GM19035 (cell line): ENCODE measurements around the gene CNKSR3.

Source experiments
- ATAC-seq: cut with Tn5 transposase; IDR thresholded peaks from one replicate; pipeline ENCODE4 v1.9.1; 2021; ENCODE audit not compliant: unreplicated experiment

Gene CNKSR3

DNA sequence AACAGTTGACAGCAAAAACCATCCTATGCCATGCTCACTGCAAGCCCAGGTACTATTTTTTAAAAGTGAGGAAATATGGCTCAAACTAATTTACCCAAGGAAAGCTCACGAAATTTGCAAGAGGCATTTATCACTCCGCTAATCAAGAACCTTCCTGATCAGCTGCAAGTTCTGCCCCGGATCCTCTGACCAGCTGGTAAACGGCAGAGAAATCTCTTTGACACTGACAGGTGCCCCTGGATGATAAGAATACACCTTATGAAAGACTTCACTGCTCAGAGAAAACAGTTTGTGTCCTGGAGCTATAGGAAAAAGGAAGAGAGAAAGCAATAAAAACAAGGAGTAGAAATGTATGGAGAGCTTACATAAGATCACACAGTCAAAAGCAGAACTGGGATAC lies 6.4 kb downstream of the CNKSR3 start:
- no peak for ATAC-seq

DNA sequence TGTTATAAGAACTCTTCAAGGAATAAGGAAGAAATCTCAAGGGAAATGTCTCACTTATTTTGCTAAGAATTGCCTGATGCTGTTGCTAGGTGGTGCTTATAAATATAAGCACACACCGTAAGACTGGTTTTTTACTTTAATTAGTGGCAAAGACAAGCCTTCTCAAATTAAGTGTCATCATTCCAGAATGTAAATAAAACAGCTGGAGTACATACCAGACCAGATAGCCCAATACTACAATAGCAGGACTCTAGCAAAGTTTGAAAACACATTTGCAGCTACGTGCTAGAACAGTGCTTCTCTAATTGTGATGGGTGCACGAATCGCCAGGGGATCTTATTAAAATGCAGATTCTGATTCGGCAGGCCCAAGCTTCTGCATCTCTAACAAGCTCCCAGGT lies 6.8 kb downstream of the CNKSR3 start:
- no peak for ATAC-seq

DNA sequence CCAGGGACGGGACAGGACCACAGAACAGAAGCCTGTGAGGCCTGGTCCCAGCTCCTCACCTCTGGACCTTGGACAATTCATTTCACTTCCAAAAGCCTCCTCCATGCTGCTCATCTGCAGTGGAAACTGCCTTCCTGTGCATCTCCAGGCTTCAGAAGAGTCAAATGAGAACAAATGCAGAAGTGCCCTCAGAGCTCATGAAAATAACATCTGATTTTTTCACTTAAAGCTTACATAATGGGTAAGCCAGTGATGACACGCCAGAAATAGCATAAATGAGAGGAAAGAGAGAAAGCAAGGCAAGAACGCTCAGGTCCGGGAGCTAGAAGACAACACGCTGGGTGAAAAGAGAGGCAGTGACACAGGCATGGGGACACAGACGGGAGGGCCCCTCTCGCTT lies 7.9 kb downstream of the CNKSR3 start:
- ATAC-seq: no peak

DNA sequence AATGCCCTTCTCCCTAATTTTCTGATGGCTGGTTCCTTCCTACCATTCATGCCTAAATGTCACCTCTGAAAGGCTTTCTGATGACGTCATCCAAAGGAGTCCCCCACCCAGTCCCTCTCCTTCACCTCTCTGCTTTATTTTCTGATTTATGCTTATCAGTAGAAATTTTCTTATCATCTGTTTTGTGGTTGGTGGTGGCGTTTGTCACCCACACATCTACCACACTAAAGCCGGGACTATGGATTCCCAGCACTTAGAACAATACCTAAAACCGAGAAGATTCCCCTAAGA lies 9.0 kb downstream of the CNKSR3 start:
- no peak for ATAC-seq

DNA sequence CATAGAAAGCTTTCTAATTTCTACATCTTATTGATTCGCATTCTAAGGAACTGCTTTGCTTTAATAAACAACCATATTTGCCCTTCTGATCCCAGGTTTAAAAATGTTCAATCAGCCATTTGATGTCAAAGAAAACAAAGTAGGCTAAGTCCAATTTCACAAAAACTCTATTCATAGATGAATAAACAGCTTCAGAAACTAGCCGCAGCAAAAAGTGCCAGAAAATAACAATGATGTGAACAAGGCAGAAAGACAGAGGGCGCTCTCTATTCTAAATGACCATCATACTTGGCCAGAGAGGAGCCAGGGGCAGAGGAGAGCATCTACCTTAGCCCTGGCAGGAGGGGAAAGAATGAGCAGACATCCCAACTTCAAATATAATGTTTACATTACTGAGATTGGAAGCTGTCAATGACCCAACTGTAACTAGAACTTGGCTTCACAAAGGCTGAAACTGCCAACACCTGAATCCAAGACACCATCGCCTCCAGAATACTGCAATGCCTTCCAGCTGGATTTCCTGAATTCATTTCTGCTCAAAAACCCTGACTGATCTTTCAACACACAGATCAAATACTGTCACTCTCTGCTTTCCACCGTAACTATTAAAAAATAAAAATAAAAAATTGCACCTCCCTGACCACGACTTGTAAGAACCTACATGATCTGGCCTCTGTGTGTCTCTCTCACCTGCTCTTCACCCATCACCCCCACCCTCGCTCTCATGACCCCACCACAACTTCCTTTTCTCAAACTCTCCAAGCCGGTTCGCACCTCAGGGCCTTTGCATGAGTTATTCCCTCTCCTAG lies 9.5 kb downstream of the CNKSR3 start:
- ATAC-seq: no peak

DNA sequence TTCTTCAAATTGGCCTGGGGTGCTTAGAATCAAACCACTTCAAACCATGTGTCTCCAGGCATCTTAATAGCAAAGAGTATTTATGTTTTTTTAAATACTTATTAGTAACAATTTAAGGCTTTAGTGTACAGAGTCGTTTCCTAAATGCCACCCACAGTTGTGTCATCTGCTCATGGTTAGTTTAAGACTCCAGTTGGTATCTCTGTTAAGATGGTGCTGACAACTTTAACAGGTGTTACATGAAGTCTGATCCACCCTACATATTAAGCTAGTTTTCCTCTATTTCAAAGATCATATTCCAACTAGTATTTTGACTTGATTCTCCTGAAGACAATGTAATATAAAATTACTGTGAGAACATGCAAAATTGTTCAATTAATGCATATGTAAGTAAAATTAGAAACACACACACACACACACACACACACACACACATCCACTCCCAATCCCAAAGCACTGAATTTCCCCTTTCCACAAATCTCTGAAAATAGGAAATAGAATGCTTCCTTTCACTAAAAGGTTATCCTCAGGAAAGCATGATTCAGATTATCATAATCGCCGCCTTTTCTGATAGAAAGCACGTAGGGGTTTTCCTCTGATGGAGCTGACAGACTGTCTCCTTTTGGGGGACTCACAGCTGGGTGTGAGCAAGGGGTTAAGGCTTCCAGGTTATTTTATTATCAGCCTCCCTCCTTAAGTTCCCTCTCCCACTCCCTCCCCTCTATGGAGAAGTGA lies 10.5 kb downstream of the CNKSR3 start:
- ATAC-seq: no peak

DNA sequence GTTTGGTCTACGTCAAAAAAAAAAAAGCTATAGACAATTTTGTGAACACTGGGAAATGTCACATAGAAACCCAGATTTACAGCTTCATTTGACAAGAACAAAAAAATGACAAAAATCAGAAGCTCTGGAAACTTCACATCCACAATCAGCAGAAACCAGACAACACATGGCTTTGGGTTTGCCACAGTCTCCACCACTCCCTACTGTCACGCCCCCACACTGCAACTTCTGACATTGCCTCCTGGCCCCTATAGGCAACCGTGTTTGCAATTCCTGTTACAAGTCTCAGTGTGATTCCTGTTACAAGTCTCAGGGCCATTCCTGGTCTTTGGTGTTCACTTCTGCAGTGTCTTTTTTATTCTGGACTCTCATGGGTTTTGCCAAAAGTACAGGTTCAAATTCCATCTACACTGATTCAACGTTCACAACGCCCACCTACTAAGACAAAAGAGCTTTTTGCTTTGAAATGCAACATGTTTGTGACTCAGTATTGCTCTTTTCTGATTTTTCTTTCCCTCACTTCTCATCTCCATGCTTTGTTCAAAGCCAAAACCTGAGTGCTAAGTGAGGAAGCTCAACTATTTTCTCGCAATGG lies 12.0 kb downstream of the CNKSR3 start:
- no peak for ATAC-seq

DNA sequence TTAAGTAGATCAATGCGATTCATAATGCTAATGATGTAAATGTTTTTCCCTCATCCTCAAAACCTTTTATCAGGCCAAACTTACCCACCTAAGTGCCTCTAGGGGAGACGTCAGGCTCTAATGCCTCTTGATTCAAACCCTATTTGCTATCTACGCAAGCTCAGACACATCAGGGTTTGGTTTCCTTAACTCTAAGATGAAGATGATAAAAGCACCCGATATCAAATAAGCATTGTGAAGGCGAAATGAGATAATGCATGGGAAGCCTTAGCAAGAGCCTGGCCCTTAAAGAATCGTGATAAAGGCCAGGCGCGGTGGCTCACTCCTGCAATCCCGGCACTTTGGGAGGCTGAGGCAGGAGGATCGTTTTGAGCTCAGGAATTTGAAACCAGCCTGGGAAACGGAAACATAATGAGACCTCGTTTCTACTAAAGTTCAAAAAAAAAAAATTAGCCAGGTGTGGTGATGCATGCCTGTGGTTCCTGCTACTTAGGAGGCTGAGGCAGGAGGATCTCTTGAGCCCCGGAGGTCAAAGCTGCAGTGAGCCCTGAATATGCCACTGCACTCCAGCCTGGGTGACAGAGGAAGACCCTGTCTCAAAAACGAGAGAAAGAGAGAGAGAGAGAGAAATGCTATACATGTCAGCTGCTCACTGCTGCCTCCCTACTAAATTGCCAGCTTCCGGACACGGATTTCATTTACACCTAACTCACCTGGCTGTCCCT lies 13.5 kb downstream of the CNKSR3 start:
- no peak for ATAC-seq

DNA sequence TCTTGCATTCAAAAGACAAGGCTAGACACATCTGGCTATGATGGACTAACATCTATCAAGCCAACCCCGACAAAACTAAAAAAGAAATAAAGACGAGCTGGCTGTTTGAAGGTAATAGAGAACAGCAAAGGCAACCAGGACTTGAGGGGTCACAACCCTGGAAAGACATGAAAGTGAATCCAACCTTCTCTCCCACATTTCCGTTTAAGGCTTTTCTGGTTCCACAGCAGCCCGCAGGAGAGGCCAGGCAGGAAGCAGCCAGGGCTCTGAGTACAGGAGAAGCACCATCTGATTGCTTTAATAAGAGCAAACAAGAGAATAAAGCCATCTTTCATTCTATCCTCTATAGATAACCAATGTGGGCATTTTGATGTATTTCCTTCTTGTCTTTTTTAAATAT lies 14.3 kb downstream of the CNKSR3 start:
- ATAC-seq: no peak

DNA sequence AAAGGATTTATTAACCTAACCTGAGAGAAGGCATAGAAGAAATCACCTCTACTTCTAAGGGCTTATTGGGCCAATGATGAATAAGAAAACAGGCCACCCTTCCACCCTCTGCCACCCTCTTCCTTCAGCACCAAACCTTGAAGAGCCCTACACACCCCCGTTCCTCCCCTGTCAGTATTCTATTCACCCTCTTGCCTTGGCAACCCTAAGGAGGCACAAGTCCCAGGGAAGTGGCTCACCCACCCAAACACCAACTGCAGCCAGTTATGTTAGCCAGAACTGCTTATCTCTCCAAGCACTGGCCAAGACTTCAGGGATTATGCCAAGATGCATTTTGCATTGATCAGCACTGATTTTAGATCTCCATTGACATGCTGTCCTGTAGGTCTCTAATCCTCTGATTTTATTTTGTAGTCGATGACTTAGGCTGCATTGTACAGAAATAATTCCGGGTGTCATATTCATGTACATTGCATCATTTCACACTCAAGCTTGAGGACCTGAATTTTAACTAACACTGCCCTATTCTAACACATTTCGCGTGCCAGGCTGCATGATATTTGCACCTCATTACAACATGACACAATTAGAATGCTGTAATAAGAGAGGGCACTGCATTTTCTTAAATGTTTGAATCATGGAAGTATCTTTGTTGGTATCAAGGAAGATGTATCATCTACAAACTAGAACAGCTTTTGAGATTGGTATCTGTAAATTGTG lies 15.7 kb downstream of the CNKSR3 start:
- ATAC-seq: no peak

DNA sequence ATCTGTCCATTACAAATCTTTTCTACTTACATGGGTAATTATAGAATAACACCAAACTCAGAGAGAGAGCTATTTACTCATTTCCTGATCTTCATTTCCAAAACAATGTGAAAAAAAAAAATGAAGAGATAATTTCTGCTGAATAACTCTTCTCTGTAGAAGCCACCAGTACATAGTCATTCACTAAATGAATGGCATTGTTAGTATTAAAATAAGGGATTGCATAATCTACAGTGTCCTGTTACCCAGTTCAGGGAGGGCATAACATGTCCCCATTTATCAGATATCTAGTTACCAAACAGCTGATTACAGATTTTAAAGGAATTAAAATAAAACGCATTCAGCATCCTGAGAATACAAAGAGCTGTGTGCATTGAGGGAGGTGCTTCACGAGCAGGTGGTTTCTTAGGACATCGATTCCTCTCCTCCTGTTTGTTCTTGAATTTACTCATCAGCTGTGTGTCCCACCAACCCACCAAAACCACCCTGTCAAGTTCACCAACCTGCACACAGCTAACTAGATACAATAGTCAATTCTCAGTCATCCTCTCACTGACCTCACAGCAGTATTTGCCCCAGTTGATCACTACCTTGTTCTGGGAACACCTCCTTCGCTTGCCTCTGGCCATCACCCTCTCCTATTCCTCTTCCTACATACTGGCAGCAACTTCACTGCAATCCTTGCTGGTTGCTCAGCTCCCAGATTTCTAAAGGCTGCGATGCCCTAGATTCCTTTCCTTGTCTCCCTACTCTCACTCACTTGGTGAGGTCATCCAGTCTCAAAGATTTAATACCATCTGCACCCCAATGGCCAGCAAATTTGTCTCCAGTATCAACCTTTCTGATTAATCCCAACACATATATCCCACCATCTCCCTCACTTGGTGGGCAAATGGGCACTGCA lies 18.7 kb downstream of the CNKSR3 start:
- ATAC-seq: no peak

DNA sequence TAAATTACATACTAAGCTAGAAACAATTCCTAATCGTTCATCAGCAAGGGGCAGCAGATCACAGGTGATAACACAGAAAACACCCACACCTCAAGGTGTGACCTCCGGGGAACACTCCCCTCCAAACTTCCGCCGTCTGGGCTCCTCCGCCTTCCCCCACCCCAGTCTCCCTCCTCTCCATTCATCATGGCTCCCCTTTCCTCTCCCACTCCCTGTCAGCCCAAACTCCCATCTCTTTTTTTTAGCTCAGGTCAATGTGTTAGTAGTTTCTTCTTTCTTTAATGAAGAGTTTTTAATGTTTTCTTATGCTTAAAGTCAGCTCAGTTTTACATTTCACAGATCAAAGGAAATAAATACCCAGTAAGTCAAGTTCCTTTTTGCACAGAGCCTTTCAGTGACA lies 20.7 kb downstream of the CNKSR3 start:
- no peak for ATAC-seq

DNA sequence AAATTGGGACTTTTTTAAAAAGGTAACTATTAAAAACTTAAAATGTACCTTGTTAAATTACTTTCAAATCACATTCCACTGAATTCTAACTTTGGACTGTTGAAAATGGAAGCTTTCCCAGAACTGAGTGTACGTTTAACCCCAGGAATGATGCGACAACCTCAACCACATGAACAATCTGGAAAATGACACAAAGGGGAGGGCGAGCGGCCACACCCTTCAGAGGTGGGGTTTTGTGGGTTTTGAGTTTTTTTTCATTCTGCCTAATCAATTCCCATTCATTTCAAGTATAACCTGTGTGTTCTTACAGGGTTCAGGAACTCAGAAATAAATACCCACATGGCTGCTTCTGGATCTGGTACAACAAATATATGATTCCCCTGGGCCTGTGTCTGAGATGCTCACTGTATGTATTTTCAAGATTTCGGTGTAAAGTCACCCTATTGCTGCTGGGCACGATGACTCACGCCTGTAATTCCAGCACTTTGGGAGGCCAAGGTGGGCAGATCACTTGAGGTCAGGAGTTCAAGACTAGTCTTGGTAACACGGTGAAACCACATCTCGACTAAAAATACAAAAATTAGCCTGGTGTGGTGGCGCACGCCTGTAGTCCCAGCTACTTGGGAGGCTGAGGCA lies 21.6 kb downstream of the CNKSR3 start:
- no peak for ATAC-seq

DNA sequence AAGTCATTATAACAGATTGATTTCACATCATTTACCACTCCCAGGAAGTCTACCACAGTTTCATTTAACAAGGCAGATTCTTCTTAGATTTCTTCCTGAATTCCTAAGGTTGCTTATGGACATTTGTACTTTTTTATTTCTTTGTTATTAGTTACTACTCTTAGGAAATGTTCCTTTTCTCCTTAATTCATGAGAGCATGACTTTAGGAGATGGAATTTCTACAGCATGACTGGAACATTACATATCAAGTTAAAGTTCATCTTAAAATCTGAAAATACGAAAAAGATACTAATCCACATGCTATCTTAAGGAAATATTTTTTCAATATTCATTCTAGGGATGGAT lies 22.3 kb downstream of the CNKSR3 start:
- ATAC-seq: no peak

DNA sequence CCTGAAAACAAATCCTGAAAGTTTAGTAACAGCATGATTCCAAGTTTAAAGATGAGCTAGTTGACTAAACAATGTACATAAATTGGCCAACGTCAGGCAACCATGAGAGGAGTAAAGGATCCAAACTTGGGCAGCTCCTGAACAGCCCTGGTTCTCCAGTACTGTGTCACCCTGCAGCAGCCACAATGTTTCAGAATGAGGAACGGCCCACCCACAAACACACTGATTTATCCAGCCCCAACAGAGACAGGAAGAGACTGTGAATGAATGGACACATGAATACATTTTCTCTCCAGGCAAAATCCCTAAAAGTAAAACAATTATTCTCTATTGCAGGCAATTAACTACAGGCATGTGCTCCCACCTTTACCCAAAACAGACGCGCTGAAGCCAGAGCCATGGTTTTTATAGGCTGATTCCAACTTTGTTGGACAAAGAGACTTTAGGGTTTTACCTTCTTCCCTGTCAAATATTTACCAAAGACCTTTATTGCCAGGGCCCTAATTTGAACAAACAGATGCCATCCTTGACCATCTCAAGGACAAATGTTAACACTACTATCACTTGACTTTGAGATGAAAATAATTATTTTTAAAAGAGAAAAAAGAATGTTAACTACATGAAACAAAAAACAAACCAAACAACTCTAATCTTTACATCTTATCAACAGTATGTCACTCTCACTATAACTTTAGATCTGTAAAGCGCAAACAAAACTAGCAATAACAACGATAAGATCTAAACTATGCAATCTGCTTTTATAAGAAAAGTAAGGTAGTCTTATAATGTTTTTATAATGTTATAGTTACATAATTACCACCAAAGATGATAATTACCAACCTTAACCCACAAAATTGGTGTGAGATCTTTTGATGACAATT lies 22.9 kb downstream of the CNKSR3 start:
- no peak for ATAC-seq

DNA sequence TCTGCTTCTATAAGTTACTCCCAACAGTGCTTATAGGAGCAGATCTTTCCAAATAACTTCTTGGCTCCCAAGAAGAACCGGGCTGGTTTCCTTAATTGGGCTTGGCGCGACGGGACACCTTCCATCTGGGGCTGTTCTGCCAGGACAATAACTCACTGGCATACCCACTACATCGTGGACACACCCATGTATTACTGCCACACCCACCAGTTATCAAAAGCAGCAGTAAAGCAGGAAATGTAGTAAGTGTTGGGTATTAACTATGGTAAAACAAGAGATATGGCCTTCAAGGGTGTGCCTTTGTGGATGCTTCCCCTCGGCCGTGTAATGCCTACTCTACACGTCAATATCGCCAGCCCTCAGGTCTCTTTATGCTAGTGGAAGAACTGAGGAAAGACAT lies 24.7 kb downstream of the CNKSR3 start:
- no peak for ATAC-seq

DNA sequence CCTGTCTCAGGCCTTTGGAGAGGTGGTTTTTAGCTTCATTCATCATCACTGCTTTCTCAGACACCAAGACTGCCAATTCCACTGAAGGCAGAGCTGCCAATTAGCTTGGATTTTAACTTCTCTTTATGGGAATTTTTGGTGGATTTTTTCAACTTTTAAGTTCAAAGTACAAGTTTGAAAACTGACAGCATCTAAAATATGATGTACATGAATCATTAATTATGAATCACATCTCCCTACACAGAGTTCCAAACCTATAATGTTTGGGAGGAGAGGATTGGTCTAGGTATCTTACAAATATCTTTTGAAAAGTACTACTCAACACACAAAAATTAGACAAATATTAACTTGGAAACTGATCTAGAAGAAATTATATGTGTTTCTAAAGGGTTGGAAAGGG lies 25.5 kb downstream of the CNKSR3 start:
- no peak for ATAC-seq

DNA sequence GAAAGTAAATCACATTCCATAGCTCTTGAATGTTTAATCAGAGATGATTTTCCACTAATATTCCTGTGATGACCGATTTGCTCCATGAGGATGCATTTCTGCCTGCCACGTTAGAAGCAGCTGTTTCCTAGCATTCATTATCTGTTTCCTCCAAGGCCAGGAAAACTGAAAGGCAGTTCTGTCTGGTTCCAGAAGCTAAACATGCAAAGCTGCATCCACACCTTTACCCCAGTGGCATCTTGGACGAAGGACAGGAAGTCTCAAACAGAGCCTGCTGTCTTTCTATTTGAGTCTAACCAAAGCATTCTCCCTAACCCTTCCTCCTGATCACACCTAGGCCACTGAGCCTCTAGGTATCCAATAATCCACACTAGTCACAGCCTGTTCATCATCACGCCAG lies 27.6 kb downstream of the CNKSR3 start:
- ATAC-seq: no peak

DNA sequence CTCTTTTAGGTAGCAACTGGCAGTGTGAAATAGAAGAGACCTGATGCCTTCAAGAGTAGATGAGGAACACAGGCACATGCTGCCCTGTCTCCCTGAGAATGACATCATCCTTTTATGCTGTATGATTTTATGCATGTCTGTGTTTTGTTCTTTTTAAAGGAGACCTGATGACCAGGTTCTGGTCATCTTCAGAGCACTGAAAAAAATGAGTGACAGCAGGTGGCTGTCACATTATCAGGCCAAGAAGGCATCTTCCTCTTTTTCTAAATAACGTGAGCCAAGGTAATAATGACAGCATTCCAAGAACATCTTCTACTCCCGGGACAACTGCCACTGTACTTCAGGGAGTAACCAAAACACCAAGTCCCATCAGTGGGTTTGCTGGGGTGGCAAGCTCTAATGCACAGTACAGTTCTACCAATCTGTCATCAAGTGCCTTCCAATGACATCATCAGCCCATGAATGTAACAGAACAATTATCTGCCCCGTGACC lies 28.9 kb downstream of the CNKSR3 start:
- ATAC-seq: no peak
